ENCODE measurements around the gene GJB3. TPM values are rescaled to one million over a fixed set of nuclear protein-coding genes. Genes with fewer than 3 reads are reported as not detected.

GJB3 gene
- total and polyA plus RNA-seq, 2 donors = 0.66 to 4.5 TPM

- no peaks in the 10 kb centered on the region for H3K27me3 ChIP-seq (ENCODE audit: control insufficient read depth in 2 of 2, insufficient read depth in 1 of 2, low read length in 1 of 2)
- H3K27ac ChIP-seq (ENCODE audit: low read depth in 1 of 2, low read length in 1 of 2) = no peak overlapping the region
- H3K36me3 ChIP-seq (ENCODE audit: control insufficient read depth in 2 of 2, insufficient read depth in 2 of 2, low read length in 1 of 2) = no peaks in the 10 kb centered on the region
- no peak overlapping the region for H3K4me3 ChIP-seq (ENCODE audit: low read length in 2 of 2)
- no peak for DNase-seq (ENCODE audit: low read depth in 6 of 9, low spot score in 9 of 9)
- no peaks in the 10 kb centered on the region for H3K9me3 ChIP-seq (ENCODE audit: control insufficient read depth in 2 of 2, insufficient read depth in 1 of 2, low read length in 1 of 2)
- peaks cover 0 to 7% of the 10 kb centered on the region in 2 donors for H3K4me1 ChIP-seq (ENCODE audit: control insufficient read depth in 2 of 2, insufficient read depth in 2 of 2, low read length in 2 of 2)
- WGBS = 93% methylated on average over 6 of the region's 6 CpGs
These were observed 25.1 kb upstream of the GJB3 start for GRCh38 chr1:34755961-34756360.

DNA sequence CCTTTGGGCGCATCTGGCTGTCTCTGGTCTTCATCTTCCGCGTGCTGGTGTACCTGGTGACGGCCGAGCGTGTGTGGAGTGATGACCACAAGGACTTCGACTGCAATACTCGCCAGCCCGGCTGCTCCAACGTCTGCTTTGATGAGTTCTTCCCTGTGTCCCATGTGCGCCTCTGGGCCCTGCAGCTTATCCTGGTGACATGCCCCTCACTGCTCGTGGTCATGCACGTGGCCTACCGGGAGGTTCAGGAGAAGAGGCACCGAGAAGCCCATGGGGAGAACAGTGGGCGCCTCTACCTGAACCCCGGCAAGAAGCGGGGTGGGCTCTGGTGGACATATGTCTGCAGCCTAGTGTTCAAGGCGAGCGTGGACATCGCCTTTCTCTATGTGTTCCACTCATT, 23.6 kb upstream of the GJB3 start:
- H3K36me3 ChIP-seq (ENCODE audit: control insufficient read depth in 2 of 2, insufficient read depth in 2 of 2, low read length in 1 of 2) = no peaks in the 10 kb centered on the region
- H3K27ac ChIP-seq (ENCODE audit: low read depth in 1 of 2, low read length in 1 of 2) = no peak overlapping the region
- no peaks in the 10 kb centered on the region for H3K9me3 ChIP-seq (ENCODE audit: control insufficient read depth in 2 of 2, insufficient read depth in 1 of 2, low read length in 1 of 2)
- peaks cover 0 to 7% of the 10 kb centered on the region in 2 donors for H3K4me1 ChIP-seq (ENCODE audit: control insufficient read depth in 2 of 2, insufficient read depth in 2 of 2, low read length in 2 of 2)
- no peaks in the 10 kb centered on the region for H3K27me3 ChIP-seq (ENCODE audit: control insufficient read depth in 2 of 2, insufficient read depth in 1 of 2, low read length in 1 of 2)
- H3K4me3 ChIP-seq (ENCODE audit: low read length in 2 of 2) = no peak overlapping the region
- no peak for DNase-seq (ENCODE audit: low read depth in 6 of 9, low spot score in 9 of 9)
- WGBS = 96% methylated on average over 21 of the region's 21 CpGs

DNA sequence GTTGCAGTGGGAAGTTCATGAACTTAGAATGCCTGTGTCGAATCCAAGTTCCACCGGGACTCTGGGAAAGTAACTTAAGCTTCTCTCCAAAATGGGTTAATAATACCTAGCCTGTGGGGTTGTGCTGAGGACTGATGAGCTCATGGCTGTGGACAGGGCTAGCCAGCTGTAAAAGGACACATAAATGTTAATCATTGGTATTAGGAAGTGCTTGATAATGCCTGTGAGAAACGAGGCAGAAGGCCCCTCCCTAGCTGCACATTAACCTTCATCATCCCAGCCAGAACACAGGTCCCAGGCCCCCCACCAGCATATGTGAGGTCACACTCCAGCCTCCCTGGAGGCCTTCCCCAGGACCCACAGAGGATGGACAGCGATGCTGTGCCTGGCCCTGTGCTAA, 22.3 kb upstream of the GJB3 start:
- Histone ChIP-seq H3K27ac (ENCODE audit: low read depth in 1 of 2, low read length in 1 of 2) (no peak overlapping the region), H3K9me3 (ENCODE audit: control insufficient read depth in 2 of 2, insufficient read depth in 1 of 2, low read length in 1 of 2) (no peaks in the 10 kb centered on the region), H3K4me3 (ENCODE audit: low read length in 2 of 2) (no peak overlapping the region), H3K36me3 (ENCODE audit: control insufficient read depth in 2 of 2, insufficient read depth in 2 of 2, low read length in 1 of 2) (no peaks in the 10 kb centered on the region), H3K4me1 (ENCODE audit: control insufficient read depth in 2 of 2, insufficient read depth in 2 of 2, low read length in 2 of 2) (peaks cover 0 to 7% of the 10 kb centered on the region in 2 donors), H3K27me3 (ENCODE audit: control insufficient read depth in 2 of 2, insufficient read depth in 1 of 2, low read length in 1 of 2) (no peaks in the 10 kb centered on the region)
- 87% methylated on average over 4 of the region's 4 CpGs for WGBS
- DNase-seq (ENCODE audit: low read depth in 6 of 9, low spot score in 9 of 9) = no peak

DNA sequence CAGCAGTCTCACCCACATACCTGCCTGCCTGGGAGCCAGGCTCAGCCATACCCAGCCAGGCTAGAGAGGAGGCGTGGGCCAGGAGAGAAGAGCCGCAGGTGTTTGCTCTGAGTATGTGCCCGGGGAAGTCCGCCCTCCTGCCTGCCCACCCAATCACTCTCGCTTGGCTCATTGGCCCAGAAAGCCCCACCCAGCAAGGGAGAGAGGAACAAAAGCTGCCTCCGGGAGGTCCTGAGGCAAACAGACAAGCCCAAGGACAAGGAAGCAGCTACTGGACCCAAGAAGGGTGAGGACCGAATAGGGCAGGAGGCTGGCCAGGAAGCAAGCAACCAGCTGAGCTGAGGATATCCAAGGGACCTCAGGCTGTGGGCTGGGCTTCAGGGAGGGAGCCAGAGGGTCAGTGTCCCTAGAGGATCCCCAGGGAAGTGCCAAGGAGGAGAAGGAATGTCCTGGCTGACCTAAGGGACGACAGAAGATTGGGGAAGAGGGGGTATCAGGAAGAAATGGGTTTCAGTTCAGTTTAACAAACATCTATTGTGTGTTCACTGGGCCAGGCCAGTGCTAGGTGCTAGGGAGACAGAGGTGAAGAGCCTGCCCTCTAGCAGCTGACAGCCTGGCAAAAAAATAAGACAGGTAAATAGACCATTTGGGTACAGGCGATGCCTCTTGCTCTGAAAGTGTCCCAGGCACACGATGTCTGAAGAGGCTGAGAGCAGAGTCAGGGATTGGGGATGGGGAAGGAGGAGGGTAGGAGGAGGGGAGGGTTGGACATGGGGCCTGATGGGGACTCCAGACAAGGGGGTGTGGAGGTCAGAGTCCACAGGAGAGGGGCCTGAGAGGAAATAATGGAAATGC, 21.3 kb upstream of the GJB3 start, which contains the start of gene GJB4:
Gene GJB4, plus strand, starts transcription at position 238 of the 855 bp plus-strand sequence. CDS start 1,515 bp downstream, outside the sequence.
- Histone ChIP-seq H3K4me3 (ENCODE audit: low read length in 2 of 2) (no peak within 1 kb of the TSS), H3K4me1 (ENCODE audit: control insufficient read depth in 2 of 2, insufficient read depth in 2 of 2, low read length in 2 of 2) (peaks cover 0 to under 1% of the 10 kb centered on the region in 2 donors), H3K27ac (ENCODE audit: low read depth in 1 of 2, low read length in 1 of 2) (no peak within 1 kb of the TSS), H3K9me3 (ENCODE audit: control insufficient read depth in 2 of 2, insufficient read depth in 1 of 2, low read length in 1 of 2) (no peaks in the 10 kb centered on the region), H3K27me3 (ENCODE audit: control insufficient read depth in 2 of 2, insufficient read depth in 1 of 2, low read length in 1 of 2) (no peaks in the 10 kb centered on the region), H3K36me3 (ENCODE audit: control insufficient read depth in 2 of 2, insufficient read depth in 2 of 2, low read length in 1 of 2) (no peaks in the 10 kb centered on the region)
- DNase-seq (ENCODE audit: low read depth in 6 of 9, low spot score in 9 of 9) = no peak
- 83% methylated on average over 10 of the region's 10 CpGs for WGBS

GRCh38 chr1:34761176-34761761, 19.7 kb upstream of the GJB3 start:
- Histone ChIP-seq H3K4me3 (ENCODE audit: low read length in 2 of 2) (no peak overlapping the region), H3K9me3 (ENCODE audit: control insufficient read depth in 2 of 2, insufficient read depth in 1 of 2, low read length in 1 of 2) (no peaks in the 10 kb centered on the region), H3K27me3 (ENCODE audit: control insufficient read depth in 2 of 2, insufficient read depth in 1 of 2, low read length in 1 of 2) (no peaks in the 10 kb centered on the region), H3K4me1 (ENCODE audit: control insufficient read depth in 2 of 2, insufficient read depth in 2 of 2, low read length in 2 of 2) (no peaks in the 10 kb centered on the region), H3K27ac (ENCODE audit: low read depth in 1 of 2, low read length in 1 of 2) (no peak overlapping the region), H3K36me3 (ENCODE audit: control insufficient read depth in 2 of 2, insufficient read depth in 2 of 2, low read length in 1 of 2) (no peaks in the 10 kb centered on the region)
- 97% methylated on average over 33 of the region's 33 CpGs for WGBS
- no peak for DNase-seq (ENCODE audit: low read depth in 6 of 9, low spot score in 9 of 9)

- 94% methylated on average over 13 of the region's 13 CpGs for WGBS
These were observed 19.2 kb upstream of the GJB3 start for GRCh38 chr1:34761776-34762307.

GRCh38 chr1:34762474-34763141, 18.4 kb upstream of the GJB3 start:
- Histone ChIP-seq H3K4me3 (ENCODE audit: low read length in 2 of 2) (no peak overlapping the region), H3K4me1 (ENCODE audit: control insufficient read depth in 2 of 2, insufficient read depth in 2 of 2, low read length in 2 of 2) (no peaks in the 10 kb centered on the region), H3K9me3 (ENCODE audit: control insufficient read depth in 2 of 2, insufficient read depth in 1 of 2, low read length in 1 of 2) (no peaks in the 10 kb centered on the region), H3K27ac (ENCODE audit: low read depth in 1 of 2, low read length in 1 of 2) (no peak overlapping the region), H3K27me3 (ENCODE audit: control insufficient read depth in 2 of 2, insufficient read depth in 1 of 2, low read length in 1 of 2) (no peaks in the 10 kb centered on the region), H3K36me3 (ENCODE audit: control insufficient read depth in 2 of 2, insufficient read depth in 2 of 2, low read length in 1 of 2) (no peaks in the 10 kb centered on the region)
- DNase-seq (ENCODE audit: low read depth in 6 of 9, low spot score in 9 of 9) = no peak
- 86% methylated on average over 7 of the region's 7 CpGs for WGBS

More at GRCh38 chr1:34761776-34762307, 19.2 kb upstream of the GJB3 start:
- H3K9me3 ChIP-seq (ENCODE audit: control insufficient read depth in 2 of 2, insufficient read depth in 1 of 2, low read length in 1 of 2) = no peaks in the 10 kb centered on the region
- H3K4me1 ChIP-seq (ENCODE audit: control insufficient read depth in 2 of 2, insufficient read depth in 2 of 2, low read length in 2 of 2) = no peaks in the 10 kb centered on the region
- DNase-seq (ENCODE audit: low read depth in 6 of 9, low spot score in 9 of 9) = no peak
- H3K36me3 ChIP-seq (ENCODE audit: control insufficient read depth in 2 of 2, insufficient read depth in 2 of 2, low read length in 1 of 2) = no peaks in the 10 kb centered on the region
- H3K4me3 ChIP-seq (ENCODE audit: low read length in 2 of 2) = no peak overlapping the region
- H3K27ac ChIP-seq (ENCODE audit: low read depth in 1 of 2, low read length in 1 of 2) = no peak overlapping the region
- no peaks in the 10 kb centered on the region for H3K27me3 ChIP-seq (ENCODE audit: control insufficient read depth in 2 of 2, insufficient read depth in 1 of 2, low read length in 1 of 2)

- H3K36me3 ChIP-seq (ENCODE audit: control insufficient read depth in 2 of 2, insufficient read depth in 2 of 2, low read length in 1 of 2) = no peaks in the 10 kb centered on the region
- no peak for DNase-seq (ENCODE audit: low read depth in 6 of 9, low spot score in 9 of 9)
- no peaks in the 10 kb centered on the region for H3K27me3 ChIP-seq (ENCODE audit: control insufficient read depth in 2 of 2, insufficient read depth in 1 of 2, low read length in 1 of 2)
- H3K27ac ChIP-seq (ENCODE audit: low read depth in 1 of 2, low read length in 1 of 2) = no peak overlapping the region
- H3K4me3 ChIP-seq (ENCODE audit: low read length in 2 of 2) = no peak overlapping the region
- 68% methylated on average over 8 of the region's 8 CpGs for WGBS
- H3K4me1 ChIP-seq (ENCODE audit: control insufficient read depth in 2 of 2, insufficient read depth in 2 of 2, low read length in 2 of 2) = no peaks in the 10 kb centered on the region
- no peaks in the 10 kb centered on the region for H3K9me3 ChIP-seq (ENCODE audit: control insufficient read depth in 2 of 2, insufficient read depth in 1 of 2, low read length in 1 of 2)
These were observed 17.8 kb upstream of the GJB3 start for GRCh38 chr1:34763142-34763781.

All from thymus (tissue), 11 donors.